ENCODE measurements around the gene MS4A4E. TPM values are rescaled to one million over a fixed set of nuclear protein-coding genes. Genes with fewer than 3 reads are reported as not detected.

The MS4A4E gene
- total RNA-seq, 1 donor from 2014 or later: not detected

GRCh38 chr11:60274416-60274815 is 31.5 kb upstream of the MS4A4E start:
- Mint-ChIP-seq H3K36me3 (peaks cover 2% of the 10 kb centered on the region), H3K4me3 (no peak overlapping the region), H3K9me3 (peaks cover 14% of the 10 kb centered on the region), H3K4me1 (no peaks in the 10 kb centered on the region), H3K27me3 (ENCODE audit: insufficient read depth, low read depth) (no peaks in the 10 kb centered on the region), H3K27ac (no peak overlapping the region)
- Histone ChIP-seq H3K79me2 (ENCODE audit: low read depth) (no peaks in the 10 kb centered on the region), H4K20me1 (ENCODE audit: low read depth) (no peaks in the 10 kb centered on the region), H2AFZ (replicated peaks) (no peak overlapping the region), H3K27ac (no peak overlapping the region), H3K4me1 (no peaks in the 10 kb centered on the region), H3K4me2 (no peak overlapping the region), H3F3A (ENCODE audit: low read depth) (no peaks in the 10 kb centered on the region), H3K9me3 (ENCODE audit: low read depth) (peaks cover 7% of the 10 kb centered on the region), H3K27me3 (no peaks in the 10 kb centered on the region), H3K9ac (no peak overlapping the region), H3K36me3 (no peaks in the 10 kb centered on the region), H3K4me3 (no peak overlapping the region)
- TF ChIP-seq EZH2 (IDR thresholded peaks at IDR 0.05) (no peak), CTCF (IDR thresholded peaks at IDR 0.05) (no peak), EZH2phosphoT487 (IDR thresholded peaks at IDR 0.05) (no peak)
- no peak for DNase-seq (ENCODE audit: low spot score)

- Histone ChIP-seq H3K27ac (no peak overlapping the region), H3K4me3 (no peak overlapping the region), H3K79me2 (ENCODE audit: low read depth) (no peaks in the 10 kb centered on the region), H2AFZ (replicated peaks) (no peak overlapping the region), H3K9ac (no peak overlapping the region), H3K36me3 (no peaks in the 10 kb centered on the region), H3K27me3 (no peaks in the 10 kb centered on the region), H3K9me3 (ENCODE audit: low read depth) (peaks cover 7% of the 10 kb centered on the region), H4K20me1 (ENCODE audit: low read depth) (no peaks in the 10 kb centered on the region), H3K4me1 (no peaks in the 10 kb centered on the region), H3K4me2 (no peak overlapping the region), H3F3A (ENCODE audit: low read depth) (no peaks in the 10 kb centered on the region)
- no peaks in the 10 kb centered on the region for H3K36me3 Mint-ChIP-seq
- H3K9me3 Mint-ChIP-seq: peaks cover 13% of the 10 kb centered on the region
- no peak overlapping the region for H3K4me3 Mint-ChIP-seq
- no peaks in the 10 kb centered on the region for H3K4me1 Mint-ChIP-seq
- no peak for TF ChIP-seq EZH2phosphoT487 (IDR thresholded peaks at IDR 0.05)
- no peak for TF ChIP-seq EZH2 (IDR thresholded peaks at IDR 0.05)
- TF ChIP-seq CTCF (IDR thresholded peaks at IDR 0.05): peak; percentile 73
- H3K27ac Mint-ChIP-seq: no peak overlapping the region
- no peaks in the 10 kb centered on the region for H3K27me3 Mint-ChIP-seq (ENCODE audit: insufficient read depth, low read depth)
- DNase-seq (ENCODE audit: low spot score): peak; percentile 43
Measured at GRCh38 chr11:60265373-60266214, 22.7 kb upstream of the MS4A4E start.

GRCh38 chr11:60264644-60265043 is 21.7 kb upstream of the MS4A4E start:
- Mint-ChIP-seq H3K9me3 (peaks cover 12% of the 10 kb centered on the region), H3K4me1 (no peaks in the 10 kb centered on the region), H3K36me3 (no peaks in the 10 kb centered on the region), H3K27ac (no peak overlapping the region), H3K27me3 (ENCODE audit: insufficient read depth, low read depth) (no peaks in the 10 kb centered on the region), H3K4me3 (no peak overlapping the region)
- Histone ChIP-seq H3K27ac (no peak overlapping the region), H3F3A (ENCODE audit: low read depth) (no peaks in the 10 kb centered on the region), H4K20me1 (ENCODE audit: low read depth) (no peaks in the 10 kb centered on the region), H3K27me3 (no peaks in the 10 kb centered on the region), H2AFZ (replicated peaks) (no peak overlapping the region), H3K4me3 (no peak overlapping the region), H3K9me3 (ENCODE audit: low read depth) (peaks cover under 1% of the 10 kb centered on the region), H3K36me3 (no peaks in the 10 kb centered on the region), H3K79me2 (ENCODE audit: low read depth) (no peaks in the 10 kb centered on the region), H3K9ac (no peak overlapping the region), H3K4me1 (no peaks in the 10 kb centered on the region), H3K4me2 (no peak overlapping the region)
- no peak for DNase-seq (ENCODE audit: low spot score)
- TF ChIP-seq EZH2phosphoT487 (IDR thresholded peaks at IDR 0.05): no peak
- TF ChIP-seq EZH2 (IDR thresholded peaks at IDR 0.05): no peak
- no peak for TF ChIP-seq CTCF (IDR thresholded peaks at IDR 0.05)
